K562 (cell line): ENCODE results near the gene HIPK2. TPM values are rescaled to one million over a fixed set of nuclear protein-coding genes. Genes with fewer than 3 reads are reported as not detected.

Source experiments
- ARID4B ChIP-seq: sonication (generic); formaldehyde crosslinking; IDR thresholded peaks from 2 replicates; pipeline ENCODE4 v1.8.0; 2022; ENCODE audit warnings: mild to moderate bottlenecking, missing genetic modification reagents
- COPS2 ChIP-seq: fragments of 450-650 bp; conservative IDR thresholded peaks from 2 replicates; pipeline ENCODE4 v1.6.1; 2016; ENCODE audit warnings: mild to moderate bottlenecking, moderate library complexity
- HSF4 ChIP-seq: fragments of 250-450 bp; sonication (Bioruptor Pico); IDR thresholded peaks from 2 replicates; pipeline ENCODE4 v2.1.2; 2022; ENCODE audit warnings: mild to moderate bottlenecking, moderate library complexity, borderline replicate concordance
- LARP7 ChIP-seq: fragments of 450-650 bp; IDR thresholded peaks from 2 replicates; pipeline ENCODE4 v1.6.1; 2016
- NCOA6 ChIP-seq: fragments of 450-650 bp; IDR thresholded peaks from 2 replicates; pipeline ENCODE4 v1.6.1; 2017; ENCODE audit warnings: mild to moderate bottlenecking
- NR3C1 ChIP-seq: sonication (generic); formaldehyde crosslinking; IDR thresholded peaks from 2 replicates; pipeline ENCODE4 v1.8.1; 2022; ENCODE audit warnings: missing genetic modification reagents
- PRPF4 ChIP-seq: fragments of 200-400 bp; formaldehyde crosslinking; IDR thresholded peaks from one replicate; pipeline ENCODE4 v1.6.1; 2017; ENCODE audit warnings: low read length, low read depth, mild to moderate bottlenecking; ENCODE audit not compliant: insufficient read depth, poor library complexity, severe bottlenecking
- RBFOX2 ChIP-seq: fragments of 200-400 bp; formaldehyde crosslinking; IDR thresholded peaks from 2 replicates; pipeline ENCODE4 v1.6.1; 2017; ENCODE audit warnings: low read depth, mild to moderate bottlenecking, low read length, moderate library complexity
- RBM25 ChIP-seq: fragments of 200-400 bp; formaldehyde crosslinking; IDR thresholded peaks from 2 replicates; pipeline ENCODE4 v1.6.1; 2018; ENCODE audit warnings: low read length, low read depth, moderate library complexity; ENCODE audit not compliant: severe bottlenecking
- SPI1 ChIP-seq: IDR thresholded peaks from 2 replicates; pipeline ENCODE4 v1.6.1; 2011; ENCODE audit warnings: low read depth, low read length, control low read depth, borderline replicate concordance
- TAF15 ChIP-seq: fragments of 200-400 bp; formaldehyde crosslinking; IDR thresholded peaks from 2 replicates; pipeline ENCODE4 v1.6.1; 2017; ENCODE audit warnings: mild to moderate bottlenecking, low read depth, low read length, moderate library complexity
- TAF9B ChIP-seq: fragments of 450-650 bp; IDR thresholded peaks from 2 replicates; pipeline ENCODE4 v1.6.1; 2018; ENCODE audit warnings: mild to moderate bottlenecking; ENCODE audit not compliant: partially characterized antibody
- TEAD2 ChIP-seq: fragments of 450-650 bp; IDR thresholded peaks from 2 replicates; pipeline ENCODE4 v1.6.1; 2016; ENCODE audit warnings: missing genetic modification characterization, control low read depth, missing compliant biosample characterization
- U2AF1 ChIP-seq: fragments of 200-400 bp; formaldehyde crosslinking; optimal IDR thresholded peaks from 2 replicates; pipeline ENCODE3; 2017; ENCODE audit warnings: mild to moderate bottlenecking, low read depth, low read length, moderate library complexity
- ZBED1 ChIP-seq: IDR thresholded peaks from 2 replicates; pipeline ENCODE4 v1.6.1; 2014
- ZC3H8 ChIP-seq: fragments of 450-650 bp; IDR thresholded peaks from 2 replicates; pipeline ENCODE4 v1.6.1; 2017
- ZFP91 ChIP-seq: sonication (generic); formaldehyde crosslinking; IDR thresholded peaks from 2 replicates; pipeline ENCODE4 v1.8.0; 2022; ENCODE audit warnings: mild to moderate bottlenecking, missing genetic modification reagents
- ZNF165 ChIP-seq: fragments of 250-450 bp; sonication (Bioruptor Pico); IDR thresholded peaks from 2 replicates; pipeline ENCODE4 v1.4.0; 2020; ENCODE audit warnings: borderline replicate concordance
- ZNF408 ChIP-seq: fragments of 250-450 bp; sonication (Bioruptor Pico); IDR thresholded peaks from 2 replicates; pipeline ENCODE4 v1.4.0; 2020; ENCODE audit warnings: low read depth, mild to moderate bottlenecking, moderate library complexity
- ZNF655 ChIP-seq: fragments of 250-450 bp; sonication (Bioruptor Pico); IDR thresholded peaks from 2 replicates; pipeline ENCODE4 v1.5.0; 2021
- ZNF696 ChIP-seq: fragments of 250-450 bp; sonication (Bioruptor Pico); conservative IDR thresholded peaks from 2 replicates; pipeline ENCODE4 v1.4.0; 2020; ENCODE audit warnings: mild to moderate bottlenecking, moderate library complexity
- polyA plus RNA-seq, 8 experiments: library from polyadenylated mRNA; depleted of rRNA in 4 of 8; stranded (reverse) in 5 of 8; unstranded in 3 of 8; fragments of >200 nt; fragmentation: Nextera tagmentation in 2 of 8; fragmentation: Illumina TruSeq in 1 of 8; extraction: Ambion mirVana in 2 of 8; extraction: Trizol in 1 of 8; gene quantifications; 2 replicates each; pipeline versions ENCODE4 v1.2.1 to v1.2.3, GENCODE V29; 2011 to 2014; ENCODE audit warnings: inconsistent platforms in 1 of 8, missing spikeins in 1 of 8
- total RNA-seq, 7 experiments: library from RNA; depleted of rRNA in 6 of 7; stranded (reverse); fragments of >200 nt in 6 of 7; fragmentation: Illumina TruSeq in 2 of 7; extraction: Trizol in 2 of 7; gene quantifications; 2 replicates each; pipeline versions ENCODE4 v1.2.1 to v1.2.3, GENCODE V29; 2011 to 2021; ENCODE audit warnings: low replicate concordance in 1 of 7

The HIPK2 gene
- total and polyA plus RNA-seq, 9 of the 15 experiments (the other 6 are each of a cell fraction or from before 2014, with no cell fraction given) = 0.69 to 19.8 (median 5.1) TPM

- TF ChIP-seq NCOA6 = no peak
- no peak for TF ChIP-seq TAF9B
- TF ChIP-seq PRPF4 = no peak
- TF ChIP-seq ZNF655 (CRISPR knock-in tag) = no peak
- TF ChIP-seq TAF15 = no peak
- TF ChIP-seq SPI1 = no peak
- TF ChIP-seq ARID4B (CRISPR knock-in tag) = peak; percentile 91
- no peak for TF ChIP-seq HSF4 (CRISPR knock-in tag)
- TF ChIP-seq RBM25 = peak; percentile 33
- TF ChIP-seq U2AF1 = no peak
- peak; percentile 65 for TF ChIP-seq RBFOX2
- TF ChIP-seq ZNF408 (CRISPR knock-in tag) = no peak
- TF ChIP-seq LARP7 = no peak
- 0 out of 2 replicates have a peak, but pooled peaks have one; percentile 34 for TF ChIP-seq TEAD2 (tag)
- TF ChIP-seq ZC3H8 = no peak
- TF ChIP-seq COPS2 = no peak
- TF ChIP-seq ZBED1 = no peak
- no peak for TF ChIP-seq ZNF165 (CRISPR knock-in tag)
- TF ChIP-seq NR3C1 (CRISPR knock-in tag) = peak; percentile 82
- TF ChIP-seq ZNF696 (CRISPR knock-in tag) = no peak
- TF ChIP-seq ZFP91 = no peak
These were observed at the start of gene HIPK2 (continued) for GRCh38 chr7:139777948-139778841.
